Measurements from ENCODE around the gene FRMPD2. TPM values are rescaled to one million over a fixed set of nuclear protein-coding genes. Genes with fewer than 3 reads are reported as not detected.

FRMPD2 gene
- polyA plus RNA-seq, 1 of the 3 experiments (the other 2 are of a cell fraction), result 0.02 TPM

GRCh38 chr10:48219194-48219593 is 55.3 kb downstream of the FRMPD2 start (continued):
- TF ChIP-seq REST (IDR thresholded peaks at IDR 0.05; ENCODE audit: low read depth, low read length) (no peak), TEAD4 (IDR thresholded peaks at IDR 0.05; ENCODE audit: borderline replicate concordance, insufficient read depth) (no peak), MAX (IDR thresholded peaks at IDR 0.05; ENCODE audit: low read depth) (no peak), FOXJ3 (CRISPR knock-in tag; IDR thresholded peaks at IDR 0.05) (no peak), TCF12 (IDR thresholded peaks at IDR 0.05) (no peak), NRF1 (IDR thresholded peaks at IDR 0.05; ENCODE audit: low read depth, low read length) (no peak), RCOR1 (IDR thresholded peaks at IDR 0.05; ENCODE audit: low read length) (no peak)

GRCh38 chr10:48216744-48217143 is 57.8 kb downstream of the FRMPD2 start:
- 14% methylated on average over 1 of the region's 1 CpG for WGBS (ENCODE audit: low lambda C conversion rate)
- no peaks in the 10 kb centered on the region for H3F3A ChIP-seq (replicated peaks; ENCODE audit: insufficient read depth)
- H2AFZ ChIP-seq (ENCODE audit: low read depth), result no peak overlapping the region
- 0 out of 2 replicates have a peak, but pooled peaks cover 6% of the 10 kb centered on the region for H3K27me3 ChIP-seq (ENCODE audit: insufficient read depth)
- no peaks in the 10 kb centered on the region for H3K36me3 ChIP-seq (replicated peaks in 1 of 2; ENCODE audit: control insufficient read depth in 1 of 2, insufficient read depth in 2 of 2, low read length in 1 of 2)
- no peaks in the 10 kb centered on the region for H3K79me2 ChIP-seq (ENCODE audit: insufficient read depth)
- H3K9me3 ChIP-seq, result no peaks in the 10 kb centered on the region
- no peaks in the 10 kb centered on the region for H4K20me1 ChIP-seq (ENCODE audit: insufficient read depth)
- POLR2A ChIA-PET, result no interaction called here
- H3K9me2 ChIP-seq, result no peaks in the 10 kb centered on the region
- no peak overlapping the region for H3K27ac ChIP-seq (ENCODE audit: low read depth in 2 of 2, low read length in 1 of 2)
- no peak overlapping the region for H3K9ac ChIP-seq
- no peak overlapping the region for H3K4me3 ChIP-seq (ENCODE audit: low read depth in 2 of 2, low read length in 1 of 2)
- DNase-seq, result no peak
- CTCF ChIA-PET, result interaction anchor here (0.7 to 1.6 kb wide), 3 partner anchors 9 to 31 kb away, joined by 3 to 5 read pairs (median 5); no protein-coding TSS in a partner anchor
- H3K4me2 ChIP-seq, result no peak overlapping the region
- TF ChIP-seq YY1 (IDR thresholded peaks at IDR 0.05; ENCODE audit: low read depth) (no peak), POLR2AphosphoS5 (IDR thresholded peaks at IDR 0.05; ENCODE audit: low read depth, low read length) (no peak), RFX5 (IDR thresholded peaks at IDR 0.05; ENCODE audit: low read length) (no peak), CHD2 (IDR thresholded peaks at IDR 0.05; ENCODE audit: low read length, partially characterized antibody) (no peak), GATA2 (CRISPR knock-in tag; IDR thresholded peaks at IDR 0.05) (no peak), FOXM1 (IDR thresholded peaks at IDR 0.05; ENCODE audit: low read depth) (no peak), USF2 (IDR thresholded peaks at IDR 0.05; ENCODE audit: borderline replicate concordance, low read depth, low read length) (no peak), SMC3 (IDR thresholded peaks at IDR 0.05; ENCODE audit: low read depth, low read length) (no peak), TAF1 (IDR thresholded peaks at IDR 0.05; ENCODE audit: borderline replicate concordance, low read depth, low read length) (no peak), SIN3A (IDR thresholded peaks at IDR 0.05; ENCODE audit: borderline replicate concordance, low read depth, low read length) (no peak)
- no peaks in the 10 kb centered on the region for H3K4me1 ChIP-seq (ENCODE audit: control insufficient read depth in 1 of 2, insufficient read depth in 2 of 2, low read depth in 1 of 2, low read length in 1 of 2)
